ENCODE results near the gene GLIPR1L2. TPM values are rescaled to one million over a fixed set of nuclear protein-coding genes. Genes with fewer than 3 reads are reported as not detected.
"Not testable (repeated sequence)": the region's sequence is repeated elsewhere in the genome, so short reads cannot be mapped to it uniquely, and the experiment has no call there.

The GLIPR1L2 gene
- 1 to 10 TPM; 1.4 to 1.8 TPM for total RNA-seq

DNA sequence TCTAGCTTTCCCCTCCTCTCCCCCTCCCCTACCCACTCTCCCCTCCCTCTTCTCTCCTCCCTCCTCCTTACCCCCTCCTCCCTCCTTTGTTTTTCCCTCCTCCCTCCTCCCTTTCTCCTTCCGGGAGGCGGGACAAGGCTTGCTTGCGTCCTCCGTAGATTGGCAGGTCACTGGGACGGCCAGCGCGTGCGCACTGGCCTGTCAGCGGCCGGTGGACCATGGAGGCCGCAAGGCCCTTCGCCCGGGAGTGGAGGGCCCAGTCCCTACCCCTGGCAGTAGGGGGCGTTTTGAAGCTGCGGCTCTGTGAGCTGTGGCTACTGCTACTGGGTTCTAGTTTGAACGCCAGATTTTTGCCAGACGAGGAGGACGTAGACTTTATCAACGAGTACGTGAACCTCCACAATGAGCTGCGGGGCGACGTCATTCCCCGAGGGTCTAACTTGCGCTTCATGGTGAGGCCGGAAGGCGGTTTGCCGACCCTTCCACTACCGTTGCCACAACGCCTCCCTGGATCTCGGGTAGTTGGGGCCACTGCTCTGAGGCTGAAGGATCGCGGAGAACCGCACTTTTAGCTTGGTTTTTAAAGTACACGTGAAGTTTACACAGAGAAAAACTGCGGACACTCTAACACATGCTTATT, at the start of gene GLIPR1L2:
Gene GLIPR1L2 (plus strand): TSS at position 191 of the 640 bp plus-strand sequence. CDS start 28 bp downstream, at position 219.
- no peaks in the 10 kb centered on the region for H3K9me3 ChIP-seq
- WGBS = 19% methylated on average over 36 of the region's 36 CpGs
- H3K36me3 ChIP-seq = no peaks in the 10 kb centered on the region
- no peaks in the 10 kb centered on the region for H3K4me1 ChIP-seq (replicated peaks)
- intact Hi-C loops (cut with DNase I) = loop anchor here (5.0 to 10.0 kb wide), 3 partner anchors 91 to 954 kb away; partner anchors contain the start of genes BBS10 and GLIPR1
- H3K4me3 ChIP-seq = peak within 1 kb of the TSS; percentile 46 to 52
- DNase-seq (ENCODE audit: low spot score) = peak; percentile 94
- TF ChIP-seq POLR2A (IDR thresholded peaks at IDR 0.05) = peak; percentile 64
- TF ChIP-seq POLR2AphosphoS5 (IDR thresholded peaks at IDR 0.05) = peak; percentile 98
- TF ChIP-seq, protein P1, sequence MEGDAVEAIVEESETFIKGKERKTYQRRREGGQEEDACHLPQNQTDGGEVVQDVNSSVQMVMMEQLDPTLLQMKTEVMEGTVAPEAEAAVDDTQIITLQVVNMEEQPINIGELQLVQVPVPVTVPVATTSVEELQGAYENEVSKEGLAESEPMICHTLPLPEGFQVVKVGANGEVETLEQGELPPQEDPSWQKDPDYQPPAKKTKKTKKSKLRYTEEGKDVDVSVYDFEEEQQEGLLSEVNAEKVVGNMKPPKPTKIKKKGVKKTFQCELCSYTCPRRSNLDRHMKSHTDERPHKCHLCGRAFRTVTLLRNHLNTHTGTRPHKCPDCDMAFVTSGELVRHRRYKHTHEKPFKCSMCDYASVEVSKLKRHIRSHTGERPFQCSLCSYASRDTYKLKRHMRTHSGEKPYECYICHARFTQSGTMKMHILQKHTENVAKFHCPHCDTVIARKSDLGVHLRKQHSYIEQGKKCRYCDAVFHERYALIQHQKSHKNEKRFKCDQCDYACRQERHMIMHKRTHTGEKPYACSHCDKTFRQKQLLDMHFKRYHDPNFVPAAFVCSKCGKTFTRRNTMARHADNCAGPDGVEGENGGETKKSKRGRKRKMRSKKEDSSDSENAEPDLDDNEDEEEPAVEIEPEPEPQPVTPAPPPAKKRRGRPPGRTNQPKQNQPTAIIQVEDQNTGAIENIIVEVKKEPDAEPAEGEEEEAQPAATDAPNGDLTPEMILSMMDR (IDR thresholded peaks at IDR 0.05) = peak; percentile 21 to 91 (median 82)
- no peaks in the 10 kb centered on the region for H3K27me3 ChIP-seq (replicated peaks; ENCODE audit: insufficient read depth)
- peak within 1 kb of the TSS; percentile 86 to 91 for H3K27ac ChIP-seq

- H3K27ac ChIP-seq = no peak overlapping the region
- DNase-seq (ENCODE audit: low spot score) = no peak
- H3K4me3 ChIP-seq = no peak overlapping the region
- H3K36me3 ChIP-seq = no peaks in the 10 kb centered on the region
- no peaks in the 10 kb centered on the region for H3K27me3 ChIP-seq (replicated peaks; ENCODE audit: insufficient read depth)
- no peaks in the 10 kb centered on the region for H3K9me3 ChIP-seq
- intact Hi-C loops (cut with DNase I) = no loop called here
- TF ChIP-seq, protein P1 (IDR thresholded peaks at IDR 0.05) = no peak
- 98% methylated on average over 5 of the region's 5 CpGs for WGBS
- no peaks in the 10 kb centered on the region for H3K4me1 ChIP-seq (replicated peaks)
These were observed 49.0 kb upstream of the GLIPR1L2 start for GRCh38 chr12:75341873-75342272.

DNA sequence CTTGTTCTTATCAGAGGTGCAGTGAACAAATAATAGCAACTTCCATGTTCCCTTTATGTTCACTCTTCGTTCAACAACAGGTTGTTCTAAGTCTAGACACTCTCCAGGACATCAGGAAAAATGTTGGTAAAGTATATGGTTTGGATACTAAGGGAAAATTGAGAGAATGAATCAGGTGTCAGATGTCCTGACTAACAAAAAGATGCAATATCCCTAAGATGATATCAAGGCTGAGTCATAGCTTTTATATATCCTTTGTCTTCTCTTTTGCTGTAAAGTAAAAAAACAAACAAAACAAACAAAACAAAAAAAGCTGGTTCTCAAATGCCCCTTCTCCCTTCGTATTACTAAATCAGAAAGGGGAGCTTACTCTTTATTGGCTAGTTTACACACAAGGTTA, 45.4 kb upstream of the GLIPR1L2 start:
- Histone ChIP-seq H3K4me1 (replicated peaks) (no peaks in the 10 kb centered on the region), H3K36me3 (no peaks in the 10 kb centered on the region), H3K9me3 (no peaks in the 10 kb centered on the region), H3K27ac (no peak overlapping the region), H3K27me3 (replicated peaks; ENCODE audit: insufficient read depth) (no peaks in the 10 kb centered on the region), H3K4me3 (no peak overlapping the region)
- TF ChIP-seq POLR2A (IDR thresholded peaks at IDR 0.05) = no peak
- TF ChIP-seq POLR2AphosphoS5 (IDR thresholded peaks at IDR 0.05) = no peak
- TF ChIP-seq, protein P1 (IDR thresholded peaks at IDR 0.05) = no peak
- intact Hi-C loops (cut with DNase I) = no loop called here
- WGBS = 88% methylated on average over 2 of the region's 2 CpGs
- no peak for DNase-seq (ENCODE audit: low spot score)

DNA sequence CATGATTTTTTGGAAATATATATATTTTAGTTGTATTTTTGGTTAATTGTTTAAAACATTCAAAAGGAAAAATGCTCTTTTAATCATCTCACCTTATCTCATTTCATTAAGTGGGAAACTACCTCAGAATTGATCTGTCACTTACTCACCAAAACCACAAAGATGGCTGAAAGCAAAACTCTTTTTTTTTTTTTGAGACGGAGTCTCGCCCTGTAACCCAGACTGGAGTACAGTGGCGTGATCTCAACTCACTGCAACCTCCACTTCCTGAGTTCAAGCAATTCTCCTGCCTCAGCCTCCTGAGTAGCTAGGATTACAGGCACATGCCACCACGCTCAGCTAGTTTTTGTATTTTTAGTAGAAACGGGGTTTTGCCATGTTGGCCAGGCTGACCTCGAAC, 44.7 kb upstream of the GLIPR1L2 start:
- DNase-seq (ENCODE audit: low spot score); H3K9me3 ChIP-seq; intact Hi-C loops (cut with DNase I): not testable (repeated sequence)

DNA sequence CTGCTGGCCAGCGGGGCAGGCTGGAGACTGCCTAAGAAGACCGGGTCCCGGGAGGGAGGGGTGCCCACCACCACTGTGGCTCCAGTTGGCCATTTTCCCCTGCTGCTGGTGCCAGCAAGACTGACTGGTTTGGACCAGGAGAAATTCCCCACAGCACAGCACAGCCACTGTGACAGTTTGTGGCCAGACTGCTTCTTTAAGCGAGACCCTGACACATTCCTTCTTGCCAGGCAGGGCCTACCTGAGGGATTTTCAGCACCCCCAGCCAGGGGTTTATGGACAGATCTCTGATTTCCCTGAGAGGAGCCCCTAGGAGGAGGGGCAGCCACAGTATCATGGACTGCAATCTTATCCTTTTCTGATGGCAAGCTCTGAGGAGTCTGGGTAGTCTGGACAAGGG, 40.9 kb upstream of the GLIPR1L2 start:
- WGBS = 89% methylated on average over 4 of the region's 4 CpGs
- no peaks in the 10 kb centered on the region for H3K4me1 ChIP-seq (replicated peaks)
- intact Hi-C loops (cut with DNase I) = no loop called here
- H3K27ac ChIP-seq = no peak overlapping the region
- H3K9me3 ChIP-seq = no peaks in the 10 kb centered on the region
- H3K36me3 ChIP-seq = no peaks in the 10 kb centered on the region
- no peak overlapping the region for H3K4me3 ChIP-seq
- TF ChIP-seq POLR2AphosphoS5 (IDR thresholded peaks at IDR 0.05) (no peak), POLR2A (IDR thresholded peaks at IDR 0.05) (no peak)
- TF ChIP-seq, protein P1 (IDR thresholded peaks at IDR 0.05) = no peak
- no peaks in the 10 kb centered on the region for H3K27me3 ChIP-seq (replicated peaks; ENCODE audit: insufficient read depth)
- no peak for DNase-seq (ENCODE audit: low spot score)

More for the DNA sequence above, 44.7 kb upstream of the GLIPR1L2 start:
- not testable (repeated sequence) for H3K36me3 ChIP-seq; H3K4me1 ChIP-seq (replicated peaks); H3K27me3 ChIP-seq (replicated peaks; ENCODE audit: insufficient read depth); H3K4me3 ChIP-seq; H3K27ac ChIP-seq
- 98% methylated on average over 6 of the region's 6 CpGs for WGBS
